ENCODE measurements around the gene SEC14L5.

DNA sequence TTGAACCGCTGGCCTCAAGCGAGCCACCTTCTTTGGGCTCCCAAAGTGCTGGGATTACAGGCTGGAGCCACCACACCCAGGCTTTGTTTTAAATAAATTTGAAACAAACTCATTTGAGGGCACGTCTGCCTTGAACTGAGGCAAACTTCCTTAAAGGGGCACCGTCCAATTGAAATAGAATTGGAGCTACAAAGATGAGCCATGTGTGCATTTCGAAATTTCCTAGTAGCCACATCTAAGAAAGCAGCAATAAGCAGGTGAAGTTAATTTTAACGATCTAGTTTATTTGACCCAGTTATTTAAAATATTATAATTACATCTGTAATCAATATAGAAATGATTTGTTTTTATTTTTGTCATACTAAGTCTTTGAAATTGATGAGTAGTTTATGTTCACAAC is 108.4 kb downstream of the SEC14L5 start:
- TF ChIP-seq CTCF (IDR thresholded peaks at IDR 0.05; ENCODE audit: insufficient read depth, low read depth, low read length) (no peak), EZH2 (IDR thresholded peaks at IDR 0.05; ENCODE audit: insufficient read depth, low read length) (no peak)

Measured in astrocyte (in vitro differentiated cells and primary cell).